K562 (cell line): ENCODE data around the gene ATXN10.

Experiments
- CREB1 ChIP-seq, 2 experiments: sonication (generic) in 1 of 2; formaldehyde crosslinking in 1 of 2; IDR thresholded peaks; 2 replicates each; pipeline versions ENCODE4 v1.6.1 to v1.8.0; 2012 to 2022; ENCODE audit warnings: inconsistent platforms in 1 of 2, mild to moderate bottlenecking in 1 of 2, missing genetic modification reagents in 1 of 2, moderate library complexity in 1 of 2
- CTCF ChIP-seq, 3 experiments: IDR thresholded peaks in 2 of 3; conservative IDR thresholded peaks in 1 of 3; 2 replicates each; pipeline ENCODE4 v1.5.1; 2011 to 2012; ENCODE audit warnings: low read length in 3 of 3, mild to moderate bottlenecking in 3 of 3, control low read depth in 2 of 3, improper control_type of control experiment in 1 of 3, inconsistent platforms in 1 of 3, low read depth in 1 of 3, mixed read lengths in 1 of 3, moderate library complexity in 1 of 3; ENCODE audit not compliant: insufficient read depth in 2 of 3
- HDAC2 ChIP-seq: fragments of 450-650 bp; IDR thresholded peaks from 2 replicates; pipeline ENCODE4 v1.6.1; 2016; ENCODE audit warnings: mild to moderate bottlenecking
- PHF20 ChIP-seq: fragments of 450-650 bp; IDR thresholded peaks from 2 replicates; pipeline ENCODE4 v1.6.1; 2018; ENCODE audit not compliant: partially characterized antibody
- POLR2AphosphoS5 ChIP-seq: IDR thresholded peaks from 2 replicates; pipeline ENCODE4 v1.6.1; 2011; ENCODE audit warnings: mild to moderate bottlenecking, low read depth, low read length, moderate library complexity; ENCODE audit not compliant: control insufficient read depth, insufficient read depth
- SMAD3 ChIP-seq: fragments of 450-650 bp; formaldehyde crosslinking; conservative IDR thresholded peaks from 2 replicates; pipeline ENCODE4 v1.4.0; 2020; ENCODE audit warnings: mild to moderate bottlenecking
- SP1 ChIP-seq: sonication (generic); formaldehyde crosslinking; IDR thresholded peaks from 2 replicates; pipeline ENCODE4 v1.8.1; 2022; ENCODE audit warnings: mild to moderate bottlenecking, missing genetic modification reagents
- TF ChIP-seq, protein P1 (sequence below), 2 experiments: IDR thresholded peaks; 2 replicates each; pipeline ENCODE4 v1.6.1; 2011; ENCODE audit warnings: borderline replicate concordance in 1 of 2, control low read depth in 1 of 2, low read depth in 1 of 2, low read length in 1 of 2, mild to moderate bottlenecking in 1 of 2, mixed read lengths in 1 of 2, moderate library complexity in 1 of 2; ENCODE audit not compliant: insufficient read depth in 1 of 2, insufficient read length in 1 of 2, poor library complexity in 1 of 2, severe bottlenecking in 1 of 2; ENCODE audit errors: extremely low read depth in 1 of 2
- TF ChIP-seq, protein P2 (sequence below): sonication (generic); formaldehyde crosslinking; IDR thresholded peaks from 2 replicates; pipeline ENCODE4 v1.8.1; 2023; ENCODE audit warnings: mild to moderate bottlenecking, missing genetic modification reagents, moderate library complexity
- TF ChIP-seq, protein P3 (sequence below), 3 experiments: fragments of 200-800 bp in 1 of 3; sonication (Bioruptor generic) in 1 of 3; sonication (generic) in 1 of 3; formaldehyde crosslinking in 1 of 3; IDR thresholded peaks; 2 replicates each; pipeline versions ENCODE4 v1.6.1 to v1.8.0; 2016 to 2022; ENCODE audit warnings: mild to moderate bottlenecking in 2 of 3, missing compliant biosample characterization in 2 of 3, missing genetic modification characterization in 2 of 3, missing genetic modification reagents in 1 of 3

DNA sequence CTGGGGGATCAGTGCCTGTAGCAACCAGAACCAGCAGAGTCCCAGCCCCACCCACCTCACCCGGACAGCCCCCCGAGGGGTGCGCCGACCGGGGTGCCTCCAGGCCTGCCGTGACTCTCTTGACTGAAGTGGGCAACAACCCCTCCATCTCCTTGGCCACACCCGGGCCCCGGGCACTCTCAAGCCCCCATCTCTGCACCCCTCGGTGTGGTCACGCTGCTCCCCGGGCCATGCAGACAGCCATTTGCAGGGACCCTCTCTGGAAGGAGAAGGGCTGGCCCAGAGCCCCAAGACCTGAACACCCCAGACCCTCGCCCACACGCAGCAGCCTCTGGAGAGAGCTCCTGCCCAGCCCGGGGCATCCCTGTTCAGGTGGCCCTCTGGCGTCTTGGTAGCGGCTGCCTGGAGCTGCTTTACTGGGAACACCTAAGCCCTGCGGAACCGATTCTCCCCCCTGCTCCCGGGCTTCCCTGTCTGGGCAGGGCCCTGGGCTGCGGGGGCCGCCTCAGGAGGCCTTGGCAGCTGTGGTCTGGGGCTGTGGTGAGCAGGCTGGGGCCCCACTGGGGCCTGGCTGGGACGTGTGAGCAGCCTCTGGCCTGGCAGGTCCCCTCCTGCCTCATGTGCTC lies 220.5 kb downstream of the ATXN10 start:
- TF ChIP-seq CTCF (IDR thresholded peaks at IDR 0.05 in 2 of 3, conservative IDR thresholded peaks at IDR 0.05 in 1 of 3; ENCODE audit: insufficient read depth in 2 of 3, low read depth in 1 of 3, low read length in 3 of 3), result no peak
- no peak for TF ChIP-seq SP1
- TF ChIP-seq HDAC2, result no peak
- TF ChIP-seq, protein P1, sequence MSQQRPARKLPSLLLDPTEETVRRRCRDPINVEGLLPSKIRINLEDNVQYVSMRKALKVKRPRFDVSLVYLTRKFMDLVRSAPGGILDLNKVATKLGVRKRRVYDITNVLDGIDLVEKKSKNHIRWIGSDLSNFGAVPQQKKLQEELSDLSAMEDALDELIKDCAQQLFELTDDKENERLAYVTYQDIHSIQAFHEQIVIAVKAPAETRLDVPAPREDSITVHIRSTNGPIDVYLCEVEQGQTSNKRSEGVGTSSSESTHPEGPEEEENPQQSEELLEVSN (IDR thresholded peaks at IDR 0.05; ENCODE audit: borderline replicate concordance in 1 of 2, extremely low read depth in 1 of 2, insufficient read depth in 1 of 2, insufficient read length in 1 of 2, low read depth in 1 of 2, low read length in 1 of 2, poor library complexity in 1 of 2, severe bottlenecking in 1 of 2), result no peak
- TF ChIP-seq, protein P2, sequence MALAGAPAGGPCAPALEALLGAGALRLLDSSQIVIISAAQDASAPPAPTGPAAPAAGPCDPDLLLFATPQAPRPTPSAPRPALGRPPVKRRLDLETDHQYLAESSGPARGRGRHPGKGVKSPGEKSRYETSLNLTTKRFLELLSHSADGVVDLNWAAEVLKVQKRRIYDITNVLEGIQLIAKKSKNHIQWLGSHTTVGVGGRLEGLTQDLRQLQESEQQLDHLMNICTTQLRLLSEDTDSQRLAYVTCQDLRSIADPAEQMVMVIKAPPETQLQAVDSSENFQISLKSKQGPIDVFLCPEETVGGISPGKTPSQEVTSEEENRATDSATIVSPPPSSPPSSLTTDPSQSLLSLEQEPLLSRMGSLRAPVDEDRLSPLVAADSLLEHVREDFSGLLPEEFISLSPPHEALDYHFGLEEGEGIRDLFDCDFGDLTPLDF (CRISPR knock-in tag), result no peak
- TF ChIP-seq POLR2AphosphoS5, result no peak
- no peak for TF ChIP-seq PHF20
- no peak for TF ChIP-seq SMAD3
- TF ChIP-seq CREB1 (IDR thresholded peaks at IDR 0.05), result no peak
- no peak for TF ChIP-seq CREB1 (CRISPR knock-in tag; IDR thresholded peaks at IDR 0.05)
- TF ChIP-seq, protein P3, sequence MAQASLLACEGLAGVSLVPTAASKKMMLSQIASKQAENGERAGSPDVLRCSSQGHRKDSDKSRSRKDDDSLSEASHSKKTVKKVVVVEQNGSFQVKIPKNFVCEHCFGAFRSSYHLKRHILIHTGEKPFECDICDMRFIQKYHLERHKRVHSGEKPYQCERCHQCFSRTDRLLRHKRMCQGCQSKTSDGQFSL (CRISPR knock-in tag; IDR thresholded peaks at IDR 0.05), result no peak
- TF ChIP-seq, protein P3 (tag; IDR thresholded peaks at IDR 0.05), result no peak
